GM21576 (cell line): ENCODE data around the gene EIF5.

Experiments
- ATAC-seq: cut with Tn5 transposase; IDR thresholded peaks from one replicate; pipeline ENCODE4 v1.9.1; 2021; ENCODE audit warnings: mild to moderate bottlenecking, moderate library complexity; ENCODE audit not compliant: unreplicated experiment

EIF5 gene

DNA sequence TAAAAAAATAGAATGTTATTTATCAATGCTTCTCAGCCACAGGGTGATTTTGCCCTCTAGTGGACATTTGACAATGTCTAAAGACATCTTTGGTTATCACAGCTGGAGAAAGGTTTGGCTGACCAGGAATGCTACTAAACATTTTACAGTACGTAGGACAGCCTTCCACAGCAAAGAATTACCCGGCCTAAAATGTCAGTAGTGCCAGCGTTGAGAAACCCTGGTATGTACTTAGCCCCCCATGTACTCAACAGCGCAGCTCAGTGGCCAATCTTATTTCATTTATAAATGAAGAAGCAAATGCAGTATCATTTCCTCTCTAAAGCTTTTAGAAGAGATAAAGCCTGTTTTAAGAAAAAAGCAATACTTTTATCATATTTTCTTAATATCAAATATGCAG is 57.0 kb downstream of the EIF5 start:
- ATAC-seq: no peak

DNA sequence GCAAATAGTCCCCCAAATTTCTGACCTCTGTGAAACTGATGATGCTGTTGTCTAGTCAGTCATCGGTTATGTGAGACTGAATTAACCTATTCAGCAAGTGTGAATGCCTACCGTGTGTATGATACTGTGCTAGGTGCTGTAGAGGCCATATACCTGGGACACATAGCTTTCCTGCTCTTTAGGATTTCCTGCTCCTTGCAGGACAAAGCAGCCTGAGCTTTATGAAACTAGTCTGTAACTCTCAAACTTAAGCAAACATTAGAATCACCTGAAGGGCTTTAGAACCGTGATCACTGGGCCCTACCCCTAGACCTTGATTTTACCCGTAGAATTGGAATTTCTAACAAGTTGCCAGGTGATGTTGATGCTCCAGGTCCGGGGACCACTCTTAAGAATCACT is 58.1 kb downstream of the EIF5 start:
- no peak for ATAC-seq

DNA sequence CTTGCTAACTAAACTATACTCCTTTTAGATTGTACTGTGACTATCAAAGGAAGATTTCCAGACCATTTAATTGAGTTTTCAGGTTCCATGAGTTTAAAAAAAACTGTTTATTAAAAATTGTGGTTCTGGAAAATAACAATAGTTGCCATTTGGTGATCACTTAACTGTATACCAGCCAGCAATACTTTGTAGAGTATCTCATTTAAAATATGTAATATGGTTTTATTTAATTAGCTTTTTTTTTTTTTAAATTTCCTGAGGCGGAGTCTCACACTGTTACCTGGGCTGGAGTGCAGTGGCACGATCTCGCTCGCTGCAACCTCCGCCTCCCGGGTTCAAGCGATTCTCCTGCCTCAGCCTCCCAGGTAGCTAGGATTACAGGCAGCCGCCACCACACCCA is 58.5 kb downstream of the EIF5 start:
- no peak for ATAC-seq

DNA sequence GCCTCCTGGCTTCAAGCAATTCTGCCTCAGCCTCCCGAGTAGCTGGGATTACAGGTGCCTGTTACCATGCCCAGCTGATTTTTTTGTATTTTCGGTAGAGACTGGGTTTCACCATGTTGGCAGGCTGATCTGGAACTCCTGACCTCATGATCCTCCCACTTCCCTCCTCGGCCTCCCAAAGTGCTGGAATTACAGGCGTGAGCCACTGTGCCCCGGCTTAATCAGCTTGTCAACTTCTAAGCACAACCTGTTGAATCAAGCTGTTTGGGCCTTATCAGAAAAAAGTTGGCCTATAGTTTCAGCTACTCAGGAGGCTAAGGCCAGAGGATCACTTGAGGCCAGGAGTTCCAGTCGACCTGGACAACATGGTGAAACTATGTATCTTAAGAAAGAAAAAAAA is 59.0 kb downstream of the EIF5 start:
- ATAC-seq: no peak

DNA sequence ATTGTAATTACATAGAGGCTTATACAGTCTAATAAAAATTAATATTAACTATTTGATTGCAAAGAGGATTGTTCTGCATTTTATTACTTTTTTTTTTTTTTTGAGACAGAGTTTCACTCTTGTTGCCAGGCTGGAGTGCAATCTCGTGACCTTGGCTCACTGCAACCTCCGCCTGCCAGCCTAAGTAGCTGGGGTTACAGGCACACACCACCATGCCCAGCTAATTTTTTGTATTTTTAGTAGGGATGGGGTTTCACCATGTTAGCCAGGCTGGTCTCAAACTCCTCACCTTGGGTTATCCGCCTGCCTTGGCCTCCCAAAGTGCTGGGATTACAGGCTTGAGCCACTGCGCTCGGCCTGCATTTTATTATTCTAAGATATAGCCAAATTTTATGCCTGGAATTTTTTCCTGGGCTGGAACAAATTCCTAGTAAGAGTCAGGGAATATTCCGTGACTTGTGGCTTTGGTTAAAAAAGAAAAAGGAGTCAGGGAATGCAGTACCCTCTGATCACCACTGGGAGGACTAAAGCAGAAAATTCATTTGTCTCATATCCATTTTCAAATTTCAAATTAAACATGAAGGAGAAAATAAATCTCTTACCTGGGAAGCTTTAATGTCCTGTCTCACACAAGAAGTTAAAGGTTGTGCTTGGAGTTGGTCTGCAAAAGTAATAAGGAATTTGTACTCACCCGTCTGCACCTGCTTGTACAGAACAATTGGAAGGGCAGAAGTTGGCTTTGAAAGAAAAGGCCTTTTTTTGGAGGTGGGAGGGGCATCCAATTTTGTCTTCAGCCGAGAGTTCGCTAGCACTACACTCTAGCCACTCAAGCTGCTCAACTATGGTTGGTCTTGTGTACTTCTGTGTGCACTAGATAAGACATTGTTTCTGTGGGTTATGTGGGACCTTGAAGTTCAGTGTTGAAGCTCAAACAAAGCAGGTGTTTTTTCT is 59.9 kb downstream of the EIF5 start:
- ATAC-seq: no peak
